Liver (tissue), 3 donors: ENCODE measurements around the gene CDH26.

Experiments used
- ATF3 ChIP-seq: IDR thresholded peaks from 2 replicates; pipeline ENCODE4 v1.6.1; 2016; ENCODE audit warnings: antibody characterized with exemption
- CTCF ChIP-seq: fragments of 150-350 bp; IDR thresholded peaks from 2 replicates; pipeline ENCODE4 v1.5.1; 2017; ENCODE audit warnings: improper control_type of control experiment, low read depth, low read length; ENCODE audit not compliant: missing input control
- EGR1 ChIP-seq, 2 donors: IDR thresholded peaks; 2 replicates each; pipeline ENCODE4 v1.6.1; 2016 to 2018; ENCODE audit warnings: antibody characterized with exemption in 2 of 2, low read depth in 2 of 2
- GABPA ChIP-seq, 2 donors: IDR thresholded peaks in 1 of 2; conservative IDR thresholded peaks in 1 of 2; 2 replicates each; pipeline ENCODE4 v1.6.1; 2016; ENCODE audit warnings: antibody characterized with exemption in 2 of 2, mild to moderate bottlenecking in 1 of 2, moderate library complexity in 1 of 2
- JUND ChIP-seq, 2 donors: IDR thresholded peaks; 2 replicates each; pipeline ENCODE4 v1.6.1; 2016; ENCODE audit warnings: antibody characterized with exemption in 2 of 2
- RAD21 ChIP-seq, 2 donors: IDR thresholded peaks; 2 replicates each; pipeline ENCODE4 v1.6.1; 2016; ENCODE audit warnings: antibody characterized with exemption in 2 of 2, mild to moderate bottlenecking in 2 of 2
- REST ChIP-seq: IDR thresholded peaks from 2 replicates; pipeline ENCODE4 v1.6.1; 2016; ENCODE audit warnings: antibody characterized with exemption, mild to moderate bottlenecking
- RXRA ChIP-seq, 2 donors: IDR thresholded peaks; 2 replicates each; pipeline ENCODE4 v1.6.1; 2017 to 2018; ENCODE audit warnings: antibody characterized with exemption in 2 of 2, mild to moderate bottlenecking in 1 of 2
- SP1 ChIP-seq: IDR thresholded peaks from 2 replicates; pipeline ENCODE4 v1.6.1; 2018; ENCODE audit warnings: antibody characterized with exemption, mild to moderate bottlenecking
- TAF1 ChIP-seq: conservative IDR thresholded peaks from 2 replicates; pipeline ENCODE4 v1.6.1; 2016; ENCODE audit warnings: antibody characterized with exemption, mild to moderate bottlenecking
- YY1 ChIP-seq: IDR thresholded peaks from 2 replicates; pipeline ENCODE4 v1.6.1; 2016; ENCODE audit warnings: antibody characterized with exemption, mild to moderate bottlenecking
- TF ChIP-seq, protein P1 (sequence below): IDR thresholded peaks from 2 replicates; pipeline ENCODE4 v1.6.1; 2016; ENCODE audit warnings: antibody characterized with exemption
- TF ChIP-seq, protein P2 (sequence below): IDR thresholded peaks from 2 replicates; pipeline ENCODE4 v1.6.1; 2016; ENCODE audit warnings: antibody characterized with exemption
- donor health status: healthy.
- donor health status: healthy.

- TF ChIP-seq CTCF (no peak), YY1 (no peak), REST (no peak), JUND (IDR thresholded peaks at IDR 0.05) (no peak), EGR1 (IDR thresholded peaks at IDR 0.05; ENCODE audit: low read depth in 2 of 2) (no peak), TAF1 (no peak), RAD21 (IDR thresholded peaks at IDR 0.05) (no peak), GABPA (IDR thresholded peaks at IDR 0.05 in 1 of 2, conservative IDR thresholded peaks at IDR 0.05 in 1 of 2) (no peak), SP1 (no peak), RXRA (IDR thresholded peaks at IDR 0.05) (no peak), ATF3 (no peak)
- TF ChIP-seq, protein P1, sequence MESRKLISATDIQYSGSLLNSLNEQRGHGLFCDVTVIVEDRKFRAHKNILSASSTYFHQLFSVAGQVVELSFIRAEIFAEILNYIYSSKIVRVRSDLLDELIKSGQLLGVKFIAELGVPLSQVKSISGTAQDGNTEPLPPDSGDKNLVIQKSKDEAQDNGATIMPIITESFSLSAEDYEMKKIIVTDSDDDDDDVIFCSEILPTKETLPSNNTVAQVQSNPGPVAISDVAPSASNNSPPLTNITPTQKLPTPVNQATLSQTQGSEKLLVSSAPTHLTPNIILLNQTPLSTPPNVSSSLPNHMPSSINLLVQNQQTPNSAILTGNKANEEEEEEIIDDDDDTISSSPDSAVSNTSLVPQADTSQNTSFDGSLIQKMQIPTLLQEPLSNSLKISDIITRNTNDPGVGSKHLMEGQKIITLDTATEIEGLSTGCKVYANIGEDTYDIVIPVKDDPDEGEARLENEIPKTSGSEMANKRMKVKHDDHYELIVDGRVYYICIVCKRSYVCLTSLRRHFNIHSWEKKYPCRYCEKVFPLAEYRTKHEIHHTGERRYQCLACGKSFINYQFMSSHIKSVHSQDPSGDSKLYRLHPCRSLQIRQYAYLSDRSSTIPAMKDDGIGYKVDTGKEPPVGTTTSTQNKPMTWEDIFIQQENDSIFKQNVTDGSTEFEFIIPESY: no peak
- TF ChIP-seq, protein P2, sequence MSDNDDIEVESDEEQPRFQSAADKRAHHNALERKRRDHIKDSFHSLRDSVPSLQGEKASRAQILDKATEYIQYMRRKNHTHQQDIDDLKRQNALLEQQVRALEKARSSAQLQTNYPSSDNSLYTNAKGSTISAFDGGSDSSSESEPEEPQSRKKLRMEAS: no peak
Observed at GRCh38 chr20:60035486-60035885, 77.3 kb downstream of the CDH26 start.
